H9 (cell line): ENCODE measurements around the gene TMEM87A. TPM values are rescaled to one million over a fixed set of nuclear protein-coding genes. Genes with fewer than 3 reads are reported as not detected.

Source experiments
- DNase-seq: peaks from one replicate; pipeline ENCODE4 v3.0.0-alpha.2; 2017
- H2AFZ ChIP-seq: one replicate; pipeline ENCODE4 v1.6.1; 2013; ENCODE audit warnings: mild to moderate bottlenecking, low read length, control low read depth, moderate library complexity
- H2AK5ac ChIP-seq: 2 replicates; pipeline ENCODE4 v1.6.1; 2013; ENCODE audit warnings: low read length, control low read depth, mixed read lengths; ENCODE audit not compliant: insufficient read length
- H2BK120ac ChIP-seq: one replicate; pipeline ENCODE4 v1.6.1; 2013; ENCODE audit warnings: low read depth, mild to moderate bottlenecking, low read length, control low read depth, inconsistent platforms; ENCODE audit not compliant: poor library complexity, severe bottlenecking
- H2BK12ac ChIP-seq: 2 replicates; pipeline ENCODE4 v1.6.1; 2013; ENCODE audit warnings: low read length, control low read depth, mixed read lengths, low read depth; ENCODE audit not compliant: insufficient read length
- H2BK15ac ChIP-seq: 2 replicates; pipeline ENCODE4 v1.6.1; 2013; ENCODE audit warnings: low read depth, low read length, control low read depth
- H2BK20ac ChIP-seq: one replicate; pipeline ENCODE4 v1.6.1; 2013; ENCODE audit warnings: low read depth, mild to moderate bottlenecking, low read length, control low read depth, inconsistent platforms; ENCODE audit not compliant: poor library complexity, severe bottlenecking
- H2BK5ac ChIP-seq: 2 replicates; pipeline ENCODE4 v1.6.1; 2013; ENCODE audit warnings: low read length, control low read depth, mixed read lengths; ENCODE audit not compliant: insufficient read length
- H3K14ac ChIP-seq: 2 replicates; pipeline ENCODE4 v1.6.1; 2013; ENCODE audit warnings: low read length, control low read depth; ENCODE audit not compliant: insufficient read depth
- H3K18ac ChIP-seq: 2 replicates; pipeline ENCODE4 v1.6.1; 2013; ENCODE audit warnings: low read depth, mild to moderate bottlenecking, mixed read lengths, low read length, control low read depth; ENCODE audit not compliant: insufficient read length
- H3K23ac ChIP-seq: 2 replicates; pipeline ENCODE4 v1.6.1; 2013; ENCODE audit warnings: low read length, control low read depth, mixed read lengths, low read depth; ENCODE audit not compliant: insufficient read length
- H3K23me2 ChIP-seq: 2 replicates; pipeline ENCODE4 v1.6.1; 2013; ENCODE audit warnings: low read depth, mild to moderate bottlenecking, mixed read lengths, low read length, control low read depth; ENCODE audit not compliant: insufficient read length, poor library complexity, severe bottlenecking
- H3K27ac ChIP-seq: 2 replicates; pipeline ENCODE4 v1.5.1; 2013; ENCODE audit warnings: low read length, control low read depth, mixed read lengths, low read depth; ENCODE audit not compliant: insufficient read length
- H3K27me3 ChIP-seq: 2 replicates; pipeline ENCODE4 v1.6.1; 2013; ENCODE audit warnings: low read length, control low read depth, inconsistent platforms; ENCODE audit not compliant: insufficient read depth
- H3K4ac ChIP-seq: 2 replicates; pipeline ENCODE4 v1.6.1; 2013; ENCODE audit warnings: low read depth, mild to moderate bottlenecking, control low read depth, inconsistent platforms, low read length, moderate library complexity
- H3K4me1 ChIP-seq: 2 replicates; pipeline ENCODE4 v1.6.1; 2013; ENCODE audit warnings: low read length, control low read depth, inconsistent platforms; ENCODE audit not compliant: insufficient read depth
- H3K4me2 ChIP-seq: 2 replicates; pipeline ENCODE4 v1.6.1; 2013; ENCODE audit warnings: low read length, control low read depth, mixed read lengths; ENCODE audit not compliant: insufficient read length, insufficient read depth
- H3K56ac ChIP-seq: 2 replicates; pipeline ENCODE4 v1.6.1; 2013; ENCODE audit warnings: low read depth, mild to moderate bottlenecking, mixed read lengths, low read length, control low read depth; ENCODE audit not compliant: insufficient read length
- H3K79me1 ChIP-seq: 2 replicates; pipeline ENCODE4 v1.6.1; 2013; ENCODE audit warnings: low read depth, mild to moderate bottlenecking, moderate library complexity, low read length, control low read depth, inconsistent platforms; ENCODE audit not compliant: insufficient read depth, poor library complexity, severe bottlenecking
- H3K79me2 ChIP-seq: 2 replicates; pipeline ENCODE4 v1.6.1; 2013; ENCODE audit warnings: low read length, control low read depth, inconsistent platforms; ENCODE audit not compliant: insufficient read depth
- H3K9ac ChIP-seq: 2 replicates; pipeline ENCODE4 v1.6.1; 2013; ENCODE audit warnings: low read length, control low read depth, mixed read lengths; ENCODE audit not compliant: insufficient read length; ENCODE audit errors: extremely low read depth
- H3K9me3 ChIP-seq: one replicate; pipeline ENCODE4 v1.6.1; 2013; ENCODE audit warnings: low read depth, low read length, inconsistent platforms; ENCODE audit not compliant: control insufficient read depth
- H3T11ph ChIP-seq: one replicate; pipeline ENCODE4 v1.6.1; 2013; ENCODE audit warnings: mild to moderate bottlenecking, low read length, control low read depth, inconsistent platforms
- H4K20me1 ChIP-seq: one replicate; pipeline ENCODE4 v1.6.1; 2013; ENCODE audit not compliant: control insufficient read depth, insufficient read length, insufficient read depth
- H4K5ac ChIP-seq: 2 replicates; pipeline ENCODE4 v1.6.1; 2013; ENCODE audit warnings: low read depth, mild to moderate bottlenecking, mixed read lengths, low read length, control low read depth; ENCODE audit not compliant: insufficient read length
- H4K8ac ChIP-seq: replicated peaks from 2 replicates; pipeline ENCODE4 v1.6.1; 2013; ENCODE audit warnings: low read length, control low read depth, mixed read lengths, low read depth; ENCODE audit not compliant: insufficient read length
- H4K91ac ChIP-seq: 2 replicates; pipeline ENCODE4 v1.6.1; 2013; ENCODE audit warnings: low read depth, mild to moderate bottlenecking, moderate library complexity, mixed read lengths, low read length, control low read depth; ENCODE audit not compliant: insufficient read length
- H3K27ac Mint-ChIP-seq, 3 experiments: 2 replicates in 2 of 3; 3 replicates in 1 of 3; pipeline ENCODE4 v1.8.0; 2020 to 2021; ENCODE audit warnings: mixed read lengths in 3 of 3, mild to moderate bottlenecking in 1 of 3, moderate library complexity in 1 of 3
- H3K27me3 Mint-ChIP-seq: 2 replicates; pipeline ENCODE4 v1.8.0; 2021; ENCODE audit warnings: low read depth, mild to moderate bottlenecking, moderate library complexity, mixed read lengths
- H3K36me3 Mint-ChIP-seq, 3 experiments: 2 replicates in 2 of 3; 3 replicates in 1 of 3; pipeline ENCODE4 v1.8.0; 2020 to 2021; ENCODE audit warnings: low read depth in 3 of 3, mixed read lengths in 3 of 3; ENCODE audit not compliant: insufficient read depth in 1 of 3
- H3K4me1 Mint-ChIP-seq, 2 experiments: 2 replicates each; pipeline ENCODE4 v1.8.0; 2020; ENCODE audit warnings: mixed read lengths in 2 of 2
- H3K4me3 Mint-ChIP-seq, 2 experiments: 2 replicates in 1 of 2; 3 replicates in 1 of 2; pipeline ENCODE4 v1.8.0; 2020 to 2021; ENCODE audit warnings: mild to moderate bottlenecking in 2 of 2, mixed read lengths in 2 of 2, moderate library complexity in 1 of 2
- H3K9me3 Mint-ChIP-seq, 2 experiments: 2 replicates in 1 of 2; 3 replicates in 1 of 2; pipeline ENCODE4 v1.8.0; 2020; ENCODE audit warnings: mild to moderate bottlenecking in 2 of 2, mixed read lengths in 2 of 2, moderate library complexity in 1 of 2
- WGBS: extraction: QIAGEN DNeasy Blood & Tissue Kit; methylation state at CpG from one replicate; pipeline ENCODE4 v1.1.7; 2013; ENCODE audit warnings: missing lambda C conversion rate, low lambda C conversion rate, mixed read lengths; ENCODE audit not compliant: insufficient read length; ENCODE audit errors: extremely low coverage; 5-methylcytosine and 5-hydroxymethylcytosine counted together
- long read RNA-seq: library from polyadenylated mRNA; unstranded; transcript quantifications from one replicate; pipeline ENCODE4 v2.0.0, GENCODE V29; 2020
- total RNA-seq: library from RNA; stranded (reverse); gene quantifications from 2 replicates; pipeline ENCODE4 v1.2.1, GENCODE V29; 2021
- TF ChIP-seq, protein P1 (sequence below): fragments of 200-600 bp; sonication (generic); conservative IDR thresholded peaks from 3 replicates; pipeline ENCODE4 v1.8.0; 2021; ENCODE audit warnings: antibody characterized with exemption, mild to moderate bottlenecking

Gene TMEM87A, protein sequence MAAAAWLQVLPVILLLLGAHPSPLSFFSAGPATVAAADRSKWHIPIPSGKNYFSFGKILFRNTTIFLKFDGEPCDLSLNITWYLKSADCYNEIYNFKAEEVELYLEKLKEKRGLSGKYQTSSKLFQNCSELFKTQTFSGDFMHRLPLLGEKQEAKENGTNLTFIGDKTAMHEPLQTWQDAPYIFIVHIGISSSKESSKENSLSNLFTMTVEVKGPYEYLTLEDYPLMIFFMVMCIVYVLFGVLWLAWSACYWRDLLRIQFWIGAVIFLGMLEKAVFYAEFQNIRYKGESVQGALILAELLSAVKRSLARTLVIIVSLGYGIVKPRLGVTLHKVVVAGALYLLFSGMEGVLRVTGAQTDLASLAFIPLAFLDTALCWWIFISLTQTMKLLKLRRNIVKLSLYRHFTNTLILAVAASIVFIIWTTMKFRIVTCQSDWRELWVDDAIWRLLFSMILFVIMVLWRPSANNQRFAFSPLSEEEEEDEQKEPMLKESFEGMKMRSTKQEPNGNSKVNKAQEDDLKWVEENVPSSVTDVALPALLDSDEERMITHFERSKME
- 43.3 and 46.7 TPM in 2 replicates for total RNA-seq
- long read RNA-seq, transcript TMEM87A-202 (20 exons, 3,109 nt), result major isoform, 327 of 493 reads
- long read RNA-seq, transcript TMEM87A-203 (19 exons, 3,049 nt), result minor isoform, 10 of 493 reads
- long read RNA-seq, transcript TMEM87A-201 (7 exons, 1,598 nt), result minor isoform, 10 of 493 reads
- long read RNA-seq, partial matches to known transcripts, result 29 of 493 reads
- long read RNA-seq, other reads (novel, unspliced or antisense), result 116 of 493 reads

DNA sequence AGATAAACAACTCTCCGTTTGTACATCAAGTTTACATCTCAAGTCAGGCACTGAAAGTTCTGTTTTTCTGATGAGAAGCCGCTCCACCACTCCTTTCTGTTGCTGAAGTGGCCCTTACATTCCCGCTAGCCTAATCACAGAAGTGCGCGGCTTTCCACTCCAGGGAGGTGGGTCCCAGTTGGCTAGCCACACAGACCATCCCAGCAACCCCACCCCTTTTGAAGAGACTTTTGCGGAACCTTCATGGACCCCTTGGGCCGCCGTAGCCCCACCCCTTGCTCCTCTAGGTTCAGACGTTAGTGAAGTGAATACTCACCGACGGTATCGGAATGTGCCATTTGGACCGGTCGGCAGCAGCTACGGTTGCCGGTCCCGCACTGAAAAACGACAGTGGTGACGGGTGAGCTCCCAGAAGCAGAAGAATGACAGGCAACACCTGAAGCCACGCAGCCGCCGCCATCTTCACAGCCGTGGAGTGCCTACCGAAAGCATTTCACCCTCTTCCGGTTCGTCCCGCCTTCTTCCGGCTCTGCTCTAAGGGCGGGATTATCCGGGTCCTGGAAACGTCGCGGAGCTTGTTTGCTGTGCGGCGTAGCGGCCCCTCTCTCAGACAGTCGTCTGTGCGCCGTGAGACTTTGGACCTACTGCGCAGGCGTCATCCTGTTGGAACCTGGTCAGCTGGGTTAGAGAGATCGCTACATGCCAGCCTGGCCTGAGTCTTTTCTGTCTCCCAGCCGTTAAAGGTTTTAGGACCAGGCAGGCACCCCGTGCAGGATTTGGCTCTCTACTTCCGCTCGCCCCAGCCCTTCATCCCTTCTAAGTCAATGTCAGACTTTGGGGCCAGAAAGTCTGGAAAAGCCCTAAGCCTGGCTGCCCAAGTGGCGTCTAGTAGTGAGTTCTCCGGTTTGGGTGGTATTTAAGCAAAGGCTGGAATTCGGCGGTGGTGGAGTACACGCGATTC is at the start of gene TMEM87A, which contains the start of gene GANC:
TSS of gene TMEM87A (minus strand) at position 495 of the 961 bp plus-strand sequence. CDS start at position 460, 35 bp downstream.
TSS of gene GANC (plus strand) at position 263 of the 961 bp plus-strand sequence. CDS start 1,281 bp downstream, outside the sequence.
- Histone ChIP-seq H3K14ac (peak within 1 kb of the TSS; percentile 96), H3K79me2 (peaks cover 10% of the 10 kb centered on the region; the same call in 1 of the 2 replicates), H4K20me1 (no peaks in the 10 kb centered on the region), H4K5ac (peak within 1 kb of the TSS; percentile 84), H3K4me2 (peak within 1 kb of the TSS; percentile 90), H3K9ac (peak within 1 kb of the TSS; percentile 97), H3K27ac (peak within 1 kb of the TSS; percentile 85), H2BK15ac (no peak within 1 kb of the TSS; the same call in 1 of the 2 replicates), H3K23me2 (peaks cover 9% of the 10 kb centered on the region), H2BK12ac (no peak within 1 kb of the TSS), H2BK20ac (no peak within 1 kb of the TSS), H2BK120ac (no peak within 1 kb of the TSS), H2BK5ac (peak within 1 kb of the TSS; percentile 43), H3K18ac (peak within 1 kb of the TSS; percentile 98), H2AFZ (peak within 1 kb of the TSS; percentile 65), H2AK5ac (no peak within 1 kb of the TSS), H3K23ac (no peak within 1 kb of the TSS), H3K79me1 (no peaks in the 10 kb centered on the region), H3K27me3 (no peaks in the 10 kb centered on the region), H4K8ac (no peak within 1 kb of the TSS), H3K4ac (peak within 1 kb of the TSS; percentile 61), H3K56ac (peak within 1 kb of the TSS; percentile 37), H4K91ac (no peak within 1 kb of the TSS), H3T11ph (no peak within 1 kb of the TSS), H3K9me3 (no peaks in the 10 kb centered on the region), H3K4me1 (peaks cover 5% of the 10 kb centered on the region; the same call in 1 of the 2 replicates)
- Mint-ChIP-seq H3K27me3 (no peaks in the 10 kb centered on the region), H3K9me3 (no peaks in the 10 kb centered on the region), H3K27ac (peak within 1 kb of the TSS; percentile 100), H3K4me3 (peak within 1 kb of the TSS; percentile 99), H3K4me1 (peaks cover 34% of the 10 kb centered on the region in 2 experiments), H3K36me3 (peaks cover 0 to 20% (median 18%) of the 10 kb centered on the region in 3 experiments; a peak in 5 of 7 replicates)
- peak; percentile 98 for DNase-seq
- WGBS, result no CpG with 5 or more reads among the region's 52 CpGs
- TF ChIP-seq, protein P1, sequence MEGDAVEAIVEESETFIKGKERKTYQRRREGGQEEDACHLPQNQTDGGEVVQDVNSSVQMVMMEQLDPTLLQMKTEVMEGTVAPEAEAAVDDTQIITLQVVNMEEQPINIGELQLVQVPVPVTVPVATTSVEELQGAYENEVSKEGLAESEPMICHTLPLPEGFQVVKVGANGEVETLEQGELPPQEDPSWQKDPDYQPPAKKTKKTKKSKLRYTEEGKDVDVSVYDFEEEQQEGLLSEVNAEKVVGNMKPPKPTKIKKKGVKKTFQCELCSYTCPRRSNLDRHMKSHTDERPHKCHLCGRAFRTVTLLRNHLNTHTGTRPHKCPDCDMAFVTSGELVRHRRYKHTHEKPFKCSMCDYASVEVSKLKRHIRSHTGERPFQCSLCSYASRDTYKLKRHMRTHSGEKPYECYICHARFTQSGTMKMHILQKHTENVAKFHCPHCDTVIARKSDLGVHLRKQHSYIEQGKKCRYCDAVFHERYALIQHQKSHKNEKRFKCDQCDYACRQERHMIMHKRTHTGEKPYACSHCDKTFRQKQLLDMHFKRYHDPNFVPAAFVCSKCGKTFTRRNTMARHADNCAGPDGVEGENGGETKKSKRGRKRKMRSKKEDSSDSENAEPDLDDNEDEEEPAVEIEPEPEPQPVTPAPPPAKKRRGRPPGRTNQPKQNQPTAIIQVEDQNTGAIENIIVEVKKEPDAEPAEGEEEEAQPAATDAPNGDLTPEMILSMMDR, result no peak
